H1 (cell line): Measurements from ENCODE around the gene C10orf120.

Experiments used
- POLR2A ChIP-seq, 2 experiments: IDR thresholded peaks; 1 replicate in 1 of 2; 2 replicates in 1 of 2; pipeline ENCODE4 v1.6.1; 2011; ENCODE audit warnings: low read depth in 2 of 2, low read length in 2 of 2, mild to moderate bottlenecking in 2 of 2; ENCODE audit errors: control extremely low read depth in 1 of 2
- RAD21 ChIP-seq, 2 experiments: IDR thresholded peaks in 1 of 2; conservative IDR thresholded peaks in 1 of 2; 2 replicates each; pipeline ENCODE4 v1.6.1; 2011; ENCODE audit warnings: low read depth in 2 of 2, low read length in 2 of 2, improper control_type of control experiment in 1 of 2, inconsistent platforms in 1 of 2, mild to moderate bottlenecking in 1 of 2, moderate library complexity in 1 of 2
- YY1 ChIP-seq: IDR thresholded peaks from 2 replicates; pipeline ENCODE4 v1.6.1; 2011; ENCODE audit warnings: low read depth, mild to moderate bottlenecking, low read length
- TF ChIP-seq, protein P1 (sequence below), 3 experiments: IDR thresholded peaks; 1 replicate in 2 of 3; 2 replicates in 1 of 3; pipeline versions ENCODE4 v1.5.1 to v1.6.1; 2011; ENCODE audit warnings: low read length in 3 of 3, mild to moderate bottlenecking in 3 of 3, inconsistent platforms in 2 of 3, low read depth in 1 of 3, moderate library complexity in 1 of 3; ENCODE audit not compliant: insufficient read depth in 1 of 3; ENCODE audit errors: control extremely low read depth in 1 of 3
- TF ChIP-seq, protein P2 (sequence below): IDR thresholded peaks from 2 replicates; pipeline ENCODE4 v1.6.1; 2012; ENCODE audit warnings: inconsistent platforms

DNA sequence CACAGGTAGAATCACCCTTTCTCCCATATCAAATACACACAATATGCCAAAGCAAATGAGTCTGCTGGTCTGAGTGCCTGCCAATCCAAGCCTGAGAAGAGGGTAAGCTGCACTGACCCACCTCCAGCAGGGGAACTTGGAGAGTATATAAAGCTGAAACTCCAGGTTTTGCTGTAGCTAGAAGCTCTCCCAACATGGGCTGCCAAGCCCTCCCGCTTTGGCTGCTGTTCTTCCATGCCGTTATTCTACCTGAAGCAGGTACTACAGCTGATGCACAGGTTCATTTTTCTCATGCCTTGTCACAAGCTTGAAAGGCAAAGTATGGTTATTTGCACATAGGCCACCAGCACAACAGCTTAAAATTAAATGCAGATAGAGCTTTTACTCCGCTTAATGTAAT lies 21.5 kb upstream of the C10orf120 start:
- TF ChIP-seq POLR2A (IDR thresholded peaks at IDR 0.05; ENCODE audit: control extremely low read depth in 1 of 2, low read depth in 2 of 2, low read length in 2 of 2) = no peak
- no peak for TF ChIP-seq YY1
- TF ChIP-seq, protein P1, sequence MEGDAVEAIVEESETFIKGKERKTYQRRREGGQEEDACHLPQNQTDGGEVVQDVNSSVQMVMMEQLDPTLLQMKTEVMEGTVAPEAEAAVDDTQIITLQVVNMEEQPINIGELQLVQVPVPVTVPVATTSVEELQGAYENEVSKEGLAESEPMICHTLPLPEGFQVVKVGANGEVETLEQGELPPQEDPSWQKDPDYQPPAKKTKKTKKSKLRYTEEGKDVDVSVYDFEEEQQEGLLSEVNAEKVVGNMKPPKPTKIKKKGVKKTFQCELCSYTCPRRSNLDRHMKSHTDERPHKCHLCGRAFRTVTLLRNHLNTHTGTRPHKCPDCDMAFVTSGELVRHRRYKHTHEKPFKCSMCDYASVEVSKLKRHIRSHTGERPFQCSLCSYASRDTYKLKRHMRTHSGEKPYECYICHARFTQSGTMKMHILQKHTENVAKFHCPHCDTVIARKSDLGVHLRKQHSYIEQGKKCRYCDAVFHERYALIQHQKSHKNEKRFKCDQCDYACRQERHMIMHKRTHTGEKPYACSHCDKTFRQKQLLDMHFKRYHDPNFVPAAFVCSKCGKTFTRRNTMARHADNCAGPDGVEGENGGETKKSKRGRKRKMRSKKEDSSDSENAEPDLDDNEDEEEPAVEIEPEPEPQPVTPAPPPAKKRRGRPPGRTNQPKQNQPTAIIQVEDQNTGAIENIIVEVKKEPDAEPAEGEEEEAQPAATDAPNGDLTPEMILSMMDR (IDR thresholded peaks at IDR 0.05; ENCODE audit: control extremely low read depth in 1 of 3, insufficient read depth in 1 of 3, low read depth in 1 of 3, low read length in 3 of 3) = no peak
- TF ChIP-seq RAD21 (IDR thresholded peaks at IDR 0.05 in 1 of 2, conservative IDR thresholded peaks at IDR 0.05 in 1 of 2; ENCODE audit: low read depth in 2 of 2, low read length in 2 of 2) = no peak
- TF ChIP-seq, protein P2, sequence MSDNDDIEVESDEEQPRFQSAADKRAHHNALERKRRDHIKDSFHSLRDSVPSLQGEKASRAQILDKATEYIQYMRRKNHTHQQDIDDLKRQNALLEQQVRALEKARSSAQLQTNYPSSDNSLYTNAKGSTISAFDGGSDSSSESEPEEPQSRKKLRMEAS = no peak
